ENCODE measurements around the gene PLAGL2.

PLAGL2 gene

GRCh38 chr20:32144898-32145662 lies 62.5 kb downstream of the PLAGL2 start:
- no peak for DNase-seq

DNA sequence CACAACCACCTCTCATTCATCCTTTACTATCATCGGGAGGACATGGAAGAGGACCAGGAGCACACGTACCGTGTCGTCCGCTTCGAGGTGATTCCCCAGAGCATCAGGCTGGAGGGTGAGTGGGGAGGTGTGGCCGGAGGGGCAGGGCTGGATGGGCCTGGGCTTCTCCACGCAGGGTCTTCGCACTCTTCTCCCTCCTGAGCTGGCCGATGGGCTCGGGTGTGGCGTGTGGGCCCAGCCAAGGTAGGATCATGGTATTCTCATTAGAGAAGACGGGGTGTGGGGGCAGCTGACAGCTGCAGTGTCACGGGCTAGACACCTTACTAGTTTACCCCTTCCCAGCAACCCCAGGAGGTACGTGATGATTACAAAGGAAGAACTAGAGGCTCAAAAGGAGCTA lies 64.6 kb downstream of the PLAGL2 start:
- no peak for DNase-seq

All from right hindlimb (tissue), 1 donor.